Fibroblast of gingiva (primary cell): ENCODE data around the gene VWF.
"Not testable (repeated sequence)": the region's sequence is repeated elsewhere in the genome, so short reads cannot be mapped to it uniquely, and the experiment has no call there.

Experiments
- DNase-seq: peaks from one replicate; pipeline ENCODE4 v3.0.0-alpha.2; 2011; ENCODE audit warnings: low read depth

Gene VWF

GRCh38 chr12:6124411-6125309 lies at the start of gene VWF:
TSS of gene VWF (minus strand) at chr12:6124670. CDS start at chr12:6123196, 1,474 bp downstream.
- DNase-seq, result no peak

- DNase-seq, result no peak
These were observed 48.4 kb upstream of the VWF start for GRCh38 chr12:6172862-6173261.

- no peak for DNase-seq
These were observed 47.6 kb upstream of the VWF start for GRCh38 chr12:6172086-6172485.

- DNase-seq, result no peak
These were observed 47.0 kb upstream of the VWF start for GRCh38 chr12:6171409-6172015.

- peak; percentile 91 for DNase-seq
These were observed 43.1 kb upstream of the VWF start for GRCh38 chr12:6167327-6168280.

- DNase-seq, result no peak
These were observed 42.3 kb upstream of the VWF start for GRCh38 chr12:6166808-6167207.

GRCh38 chr12:6165395-6165794 lies 40.9 kb upstream of the VWF start:
- DNase-seq, result peak; percentile 72

- no peak for DNase-seq
These were observed 39.1 kb upstream of the VWF start for GRCh38 chr12:6163416-6164060.

- peak; percentile 36 for DNase-seq
These were observed 36.8 kb upstream of the VWF start for GRCh38 chr12:6161124-6161882.

DNA sequence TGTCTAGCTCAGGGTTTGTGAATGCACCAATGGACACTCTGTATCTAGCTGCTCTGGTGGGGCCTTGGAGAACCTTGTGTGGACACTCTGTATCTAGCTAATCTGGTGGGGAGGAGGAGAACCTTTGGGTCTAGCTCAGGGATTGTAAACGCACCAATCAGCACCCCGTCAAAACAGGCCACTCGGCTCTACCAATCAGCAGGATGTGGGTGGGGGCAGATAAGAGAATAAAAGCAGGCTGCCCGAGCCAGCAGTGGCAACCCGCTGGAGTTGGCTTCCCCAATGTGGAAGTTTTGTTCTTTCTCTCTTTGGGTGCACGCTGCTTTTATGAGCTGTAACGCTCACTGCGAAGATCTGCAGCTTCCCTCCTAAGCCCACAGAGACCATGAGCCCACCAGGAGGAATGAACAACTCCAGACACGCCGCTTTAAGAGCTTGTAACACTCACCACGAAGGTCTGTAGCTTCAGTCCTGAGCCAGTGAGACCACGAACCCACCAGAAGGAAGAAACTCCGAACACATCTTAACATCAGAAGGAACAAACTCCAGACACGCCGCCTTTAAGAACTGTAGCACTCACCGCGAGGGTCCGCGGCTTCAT lies 35.7 kb upstream of the VWF start:
- not testable (repeated sequence) for DNase-seq

GRCh38 chr12:6159166-6160011 lies 34.9 kb upstream of the VWF start:
- not testable (repeated sequence) for DNase-seq

DNA sequence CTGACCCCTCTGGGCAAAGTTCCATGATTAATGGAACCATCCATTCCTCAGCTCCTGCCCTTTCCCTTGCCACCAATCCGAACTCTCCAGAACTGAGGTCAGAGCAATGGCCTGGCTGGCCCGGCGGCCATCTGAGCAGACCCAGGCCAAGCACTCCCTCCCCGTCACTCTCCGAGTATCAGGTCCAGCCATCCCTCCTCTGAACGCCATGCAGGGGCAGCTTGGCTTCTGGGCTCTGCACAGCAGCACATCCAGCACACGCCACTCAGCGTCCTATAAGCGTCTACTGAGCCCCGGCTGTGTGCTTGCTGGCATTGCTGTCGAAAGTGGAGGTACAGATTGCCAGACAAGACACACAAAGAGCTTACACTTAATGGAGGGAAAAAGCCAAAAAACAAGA lies 34.3 kb upstream of the VWF start:
- DNase-seq, result no peak

GRCh38 chr12:6158255-6158654 lies 33.8 kb upstream of the VWF start:
- DNase-seq, result no peak

GRCh38 chr12:6157482-6157881 lies 33.0 kb upstream of the VWF start:
- peak; percentile 29 for DNase-seq

GRCh38 chr12:6154730-6155459 lies 30.4 kb upstream of the VWF start:
- DNase-seq, result no peak

DNA sequence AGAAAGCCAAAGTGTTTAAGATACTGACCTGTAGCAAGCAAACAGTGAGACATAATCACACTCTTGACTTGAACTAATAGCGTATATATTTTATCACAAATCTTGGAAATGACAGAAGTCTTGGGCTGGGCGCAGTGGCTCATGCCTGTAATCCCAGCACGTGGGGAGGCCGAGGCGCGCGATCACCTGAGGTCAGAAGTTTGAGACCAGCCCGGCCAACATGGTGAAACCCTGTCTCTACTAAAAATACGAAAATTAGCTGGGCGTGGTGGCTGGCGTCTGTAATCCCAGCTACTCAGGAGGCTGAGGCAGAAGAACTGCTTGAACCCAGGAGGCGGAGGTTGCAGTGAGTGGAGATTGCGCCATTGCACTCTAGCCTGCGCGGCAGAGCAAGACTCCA lies 24.3 kb upstream of the VWF start:
- DNase-seq, result not testable (repeated sequence)

DNA sequence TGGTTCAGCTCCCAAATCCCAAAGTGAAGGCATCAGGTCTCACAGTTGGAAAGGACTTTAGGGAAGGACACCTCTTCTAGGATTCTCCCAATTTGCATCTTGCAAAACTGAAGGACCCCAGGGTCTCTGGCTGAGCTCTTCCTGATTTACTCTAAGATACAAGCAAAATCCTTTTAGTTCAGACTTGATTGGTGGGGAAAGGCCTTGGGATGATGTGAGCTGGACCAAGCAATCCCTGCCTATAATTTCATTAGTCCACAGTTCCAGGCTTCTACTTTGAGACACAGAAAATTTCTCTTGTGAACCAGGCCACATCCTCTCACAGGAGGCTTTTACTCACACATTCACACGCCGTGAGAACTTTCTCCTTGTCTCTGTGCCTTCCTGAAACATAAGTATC lies 23.6 kb upstream of the VWF start:
- DNase-seq, result no peak

DNA sequence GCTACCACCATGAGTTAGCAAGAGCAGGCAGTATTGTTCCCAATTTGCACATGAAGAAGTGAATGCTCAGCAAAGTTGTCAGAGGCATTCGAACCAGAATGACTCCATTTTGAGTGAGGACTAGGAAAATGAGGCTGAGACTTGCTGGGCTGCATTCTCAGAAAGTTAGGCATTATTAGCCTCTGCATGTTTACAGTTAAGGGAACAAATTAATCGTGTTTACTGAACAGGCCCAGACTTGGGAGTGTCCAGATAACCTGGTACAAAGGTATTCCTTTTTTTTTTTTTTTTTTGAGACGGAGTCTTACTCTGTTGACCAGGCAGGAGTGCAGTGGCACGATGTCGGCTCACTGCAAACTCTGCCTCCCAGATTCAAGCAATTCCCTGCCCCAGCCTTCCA lies 22.5 kb upstream of the VWF start:
- no peak for DNase-seq

GRCh38 chr12:6146509-6146908 lies 22.0 kb upstream of the VWF start:
- no peak for DNase-seq
